T-helper 2 cell (primary cell): ENCODE measurements around the gene PLXND1.
"Not testable (repeated sequence)": the region's sequence is repeated elsewhere in the genome, so short reads cannot be mapped to it uniquely, and the experiment has no call there.

Experiments
- DNase-seq, 5 experiments: peaks; one replicate each; pipeline versions ENCODE4 v3.0.0 to v3.0.0-alpha.2; 2012 to 2022
- total RNA-seq, 2 donors: gene quantifications; one replicate each; lab custom pipeline; 2026; lab: John Stamatoyannopoulos, UW

Gene PLXND1
- total RNA-seq = 4.8 to 36.2 reads per million in 2 donors

DNA sequence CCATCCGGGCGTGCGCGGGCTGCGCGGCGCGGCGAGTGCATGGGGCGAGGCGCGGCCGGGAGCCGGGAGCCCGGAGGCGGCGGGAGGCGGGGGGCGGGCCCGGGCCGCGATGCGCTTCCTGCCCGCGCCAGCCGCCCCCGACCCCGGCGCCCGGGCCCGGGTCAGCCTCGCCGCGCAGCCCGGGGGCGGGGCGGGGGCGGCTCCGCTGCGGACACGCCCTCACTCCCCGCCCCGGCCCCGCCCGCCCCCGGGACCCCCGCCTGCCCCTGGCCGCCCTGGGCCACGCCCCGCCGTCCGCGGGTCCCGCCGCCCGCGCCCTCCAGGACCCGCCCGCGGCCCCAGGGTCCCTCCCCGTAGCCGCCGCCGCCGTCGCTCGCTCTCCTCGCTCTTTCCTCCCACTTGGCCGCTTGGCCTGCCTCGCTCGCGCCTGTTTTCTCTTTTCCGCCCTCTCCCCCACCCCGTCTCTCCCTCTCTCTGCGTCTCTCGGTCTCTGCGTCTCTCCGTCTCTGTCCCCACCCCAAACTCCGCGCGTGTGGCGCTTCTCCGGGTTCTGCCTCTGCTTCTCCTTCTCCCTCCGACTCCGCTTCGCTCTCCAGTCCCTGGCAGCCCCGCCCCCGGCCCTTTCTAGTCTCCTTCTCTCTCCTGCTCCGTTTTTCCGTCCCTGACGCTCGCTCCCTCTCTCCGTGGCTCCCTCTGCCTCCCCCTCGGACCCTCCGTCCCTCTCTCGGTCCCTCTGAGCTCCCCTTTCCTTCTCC is at the start of gene PLXND1:
PLXND1 (minus strand) TSS at position 41 of the 755 bp plus-strand sequence; CDS start at position 4, 37 bp downstream.
- DNase-seq = peak in 4 of 5 experiments; percentile 12 to 46 (median 26)

- DNase-seq = no peak
These were observed 48.8 kb upstream of the PLXND1 start for GRCh38 chr3:129655291-129655700.

DNA sequence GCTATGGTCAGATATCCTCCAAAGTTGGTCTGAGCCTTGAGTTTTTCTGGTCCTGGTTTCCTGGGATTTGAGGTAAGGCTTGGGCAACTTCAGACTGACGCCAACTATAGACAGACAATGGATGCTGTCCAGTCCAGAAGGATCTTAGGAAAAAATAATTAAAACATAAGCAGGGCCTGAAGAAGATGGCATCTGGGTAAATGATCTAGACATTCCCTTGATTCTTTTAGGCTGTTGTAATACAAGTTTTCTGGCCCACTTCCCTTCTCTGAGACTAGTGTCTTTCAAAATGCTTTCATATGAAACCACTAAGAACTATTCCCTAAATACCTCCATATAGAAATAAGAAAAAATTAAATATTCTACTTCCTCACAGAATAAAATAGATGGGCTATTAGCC is 47.7 kb upstream of the PLXND1 start:
- DNase-seq = no peak

DNA sequence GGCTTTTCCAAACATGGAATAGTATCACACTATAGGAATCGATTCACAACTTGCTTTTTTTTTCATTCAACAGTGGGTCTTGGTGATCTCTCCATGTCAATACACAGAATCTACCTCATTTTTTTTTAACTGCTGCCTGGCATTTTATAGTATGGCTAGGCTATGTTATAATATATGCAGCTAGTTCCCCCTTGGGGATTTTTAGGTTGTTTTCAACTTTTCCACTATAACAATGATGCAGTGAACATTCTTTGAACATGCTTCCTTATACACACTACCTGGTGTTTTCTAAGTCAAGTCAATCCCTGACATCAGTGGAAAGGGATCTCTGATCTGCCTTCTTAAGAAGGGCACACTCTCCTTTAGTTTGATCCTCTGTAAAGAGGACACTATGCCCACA is 46.5 kb upstream of the PLXND1 start:
- no peak for DNase-seq

DNA sequence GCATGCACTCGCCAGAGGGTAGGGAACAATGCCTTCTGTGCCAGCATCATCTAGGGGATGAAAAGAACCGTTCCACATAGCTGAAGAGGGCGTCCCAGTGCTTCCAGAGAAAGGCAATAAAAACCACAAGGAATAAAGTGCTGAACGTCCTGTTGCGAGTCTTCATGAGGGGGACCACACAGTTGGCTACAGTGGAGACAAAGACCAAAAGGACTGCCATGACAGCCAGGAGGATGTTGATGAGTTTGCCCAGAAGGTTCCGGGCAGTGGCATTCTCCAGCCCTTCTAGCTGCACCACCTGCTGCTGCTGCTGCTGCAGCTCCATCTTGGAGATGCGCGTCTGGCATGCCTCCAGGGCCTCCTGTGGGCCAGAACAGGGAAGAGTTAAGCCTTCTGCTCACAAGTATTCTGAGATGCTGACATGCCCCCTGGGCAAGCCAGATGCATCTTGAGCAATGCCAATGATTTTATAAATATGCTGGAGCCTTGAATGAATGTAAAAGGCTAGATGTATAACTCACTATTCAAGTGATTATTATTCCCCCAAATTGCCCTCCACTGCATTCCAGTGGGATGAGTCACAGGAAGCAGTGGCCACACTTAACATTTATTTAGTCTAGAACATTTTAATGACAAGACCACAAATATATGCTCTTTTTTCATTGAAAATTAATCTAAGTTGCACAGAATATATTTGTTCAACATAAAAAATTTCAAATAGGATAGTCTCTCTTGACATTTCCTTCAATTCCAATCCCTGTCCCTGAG is 45.1 kb upstream of the PLXND1 start:
- DNase-seq = no peak

GRCh38 chr3:129650256-129650872 is 43.9 kb upstream of the PLXND1 start:
- DNase-seq = peak in 4 of 5 experiments; percentile 9 to 66 (median 20)

GRCh38 chr3:129648391-129648790 is 41.9 kb upstream of the PLXND1 start:
- no peak for DNase-seq

GRCh38 chr3:129645286-129645685 is 38.8 kb upstream of the PLXND1 start:
- DNase-seq = no peak

GRCh38 chr3:129644836-129645235 is 38.4 kb upstream of the PLXND1 start:
- no peak for DNase-seq

- not testable (repeated sequence) for DNase-seq
These were observed 35.2 kb upstream of the PLXND1 start for GRCh38 chr3:129641567-129642260.

- DNase-seq = not testable (repeated sequence)
These were observed 34.5 kb upstream of the PLXND1 start for GRCh38 chr3:129640985-129641384.

DNA sequence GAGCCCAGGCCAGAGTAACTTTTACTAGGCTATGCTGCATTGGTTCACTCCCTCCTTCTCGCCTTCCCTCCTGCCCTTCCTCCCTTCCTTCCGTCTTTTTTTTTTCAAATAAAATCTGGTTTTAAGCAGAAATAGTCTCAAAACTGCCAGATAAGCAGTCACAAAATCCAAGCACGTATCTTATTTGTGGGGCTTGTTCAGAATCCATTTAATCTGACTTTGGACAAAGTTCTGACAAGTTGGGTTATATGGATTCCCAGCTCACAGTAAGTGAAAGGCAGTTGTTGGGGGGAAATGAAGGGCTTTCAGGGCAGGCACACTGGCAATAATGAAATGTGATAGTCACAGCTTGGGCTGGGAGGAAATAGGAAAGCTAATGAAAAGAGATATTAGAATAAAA is 32.0 kb upstream of the PLXND1 start:
- no peak for DNase-seq

DNA sequence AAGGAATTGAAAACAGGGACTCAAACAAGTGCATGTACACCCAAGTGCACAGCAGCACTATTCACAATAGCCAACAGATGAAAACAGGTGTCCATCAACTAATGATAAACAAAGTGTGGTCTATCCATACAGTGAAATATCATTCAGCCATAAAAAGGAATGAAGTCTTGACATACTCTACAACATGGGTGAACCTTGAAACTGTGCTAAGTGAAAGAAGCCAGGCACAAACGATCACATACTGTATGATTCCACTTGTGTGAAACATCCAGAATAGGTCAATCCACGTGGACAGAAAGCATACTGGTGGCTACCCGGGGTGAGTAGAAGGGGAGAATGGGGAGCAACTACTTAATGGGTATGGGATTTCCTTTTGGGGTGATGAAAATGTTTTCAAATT is 29.6 kb upstream of the PLXND1 start:
- DNase-seq = no peak

DNA sequence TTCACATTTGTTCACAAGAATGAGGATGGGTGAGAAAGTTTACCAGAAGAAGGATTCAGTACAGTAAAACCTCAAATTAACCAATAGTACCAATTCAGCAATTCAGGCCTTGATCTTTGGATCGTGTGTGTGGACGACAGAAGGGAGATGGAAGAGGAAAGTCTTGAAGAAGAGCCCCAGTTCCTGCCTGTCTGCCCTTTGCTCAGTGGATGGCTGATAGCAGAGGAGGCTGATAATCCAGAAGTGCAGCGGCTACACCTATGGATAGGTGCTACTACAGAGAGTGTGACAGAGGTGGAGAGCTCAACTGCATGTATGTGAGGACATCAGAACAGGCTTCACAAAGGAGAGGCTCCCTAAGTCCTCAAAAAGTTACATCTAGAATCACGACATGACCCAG is 29.2 kb upstream of the PLXND1 start:
- DNase-seq = no peak

DNA sequence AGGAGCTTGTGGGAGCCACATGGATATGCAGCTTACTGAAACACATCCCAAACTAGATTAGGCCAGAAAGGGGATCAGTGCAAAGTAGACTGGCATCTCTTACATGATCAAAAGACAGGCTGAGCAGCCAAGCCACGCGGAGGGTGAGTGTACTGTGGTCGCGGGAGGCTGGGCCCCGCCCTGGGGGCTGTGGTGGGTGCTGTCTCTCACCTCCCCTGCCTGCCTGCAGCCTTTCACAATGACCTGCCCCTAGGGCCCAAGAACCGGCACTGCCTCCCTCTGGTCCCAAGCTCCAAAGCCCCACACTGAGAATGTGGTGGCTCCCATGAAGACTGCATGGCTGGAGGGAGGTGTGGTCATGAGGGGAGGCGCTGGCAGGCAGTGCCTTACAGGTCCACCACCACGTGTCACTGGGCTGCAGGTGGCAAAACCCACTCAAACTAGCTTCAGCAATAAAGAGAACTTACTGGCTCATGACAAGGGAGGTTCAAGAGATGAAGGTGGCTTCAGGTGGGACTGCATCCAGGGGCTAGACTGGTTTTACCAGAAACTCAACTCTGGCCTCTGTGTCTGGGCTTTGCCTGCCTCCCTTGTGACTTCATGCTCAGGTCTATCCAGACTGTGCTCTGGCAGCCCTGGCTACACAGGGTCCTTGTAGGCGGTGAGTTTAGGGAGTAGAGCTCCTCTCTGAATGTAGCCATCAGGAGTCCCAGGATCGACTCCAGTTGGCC is 27.4 kb upstream of the PLXND1 start:
- peak in 1 of 5 experiments; percentile 19 for DNase-seq

DNA sequence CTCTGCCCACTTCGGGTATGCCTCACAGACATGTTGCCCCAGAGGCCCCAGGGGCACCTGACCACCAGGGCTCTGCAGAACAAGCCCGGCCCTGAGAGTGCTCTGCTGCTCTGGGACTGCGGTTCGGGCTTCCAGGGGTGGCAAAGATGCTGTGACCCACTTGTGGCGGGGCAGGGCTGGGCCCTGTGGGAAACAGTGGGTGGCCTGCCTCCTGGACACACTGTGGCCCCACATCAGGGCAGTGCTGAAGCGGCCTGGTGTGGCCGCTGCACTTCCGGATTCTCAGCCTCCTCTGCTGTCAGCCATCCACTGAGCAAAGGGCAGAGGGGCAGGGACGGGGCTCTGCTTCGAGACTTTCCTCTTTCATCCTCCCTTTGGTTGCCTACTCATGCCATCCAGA is 26.5 kb upstream of the PLXND1 start:
- DNase-seq = no peak

DNA sequence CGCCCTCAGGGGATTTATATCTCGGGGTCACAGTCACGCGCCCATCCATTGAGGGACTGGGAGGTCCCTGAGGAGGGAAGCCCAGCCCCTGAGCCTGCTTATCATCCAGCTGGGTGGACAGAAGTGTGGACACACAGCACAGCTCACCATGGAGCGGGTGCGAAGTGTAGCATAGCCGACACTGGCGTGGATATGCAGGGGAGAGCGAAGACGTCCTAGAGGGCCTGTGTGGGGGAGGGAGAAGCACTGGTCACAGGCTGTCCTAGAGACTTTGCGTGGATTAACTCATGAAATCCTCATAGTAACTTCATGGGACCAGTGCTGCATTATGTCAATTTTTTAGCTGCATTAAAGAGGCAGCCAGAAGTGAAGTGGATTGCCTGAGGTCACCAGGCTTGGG is 26.1 kb upstream of the PLXND1 start:
- no peak for DNase-seq

- DNase-seq = no peak
These were observed 25.6 kb upstream of the PLXND1 start for GRCh38 chr3:129632056-129632455.

GRCh38 chr3:129629011-129629410 is 22.5 kb upstream of the PLXND1 start:
- DNase-seq = no peak

DNA sequence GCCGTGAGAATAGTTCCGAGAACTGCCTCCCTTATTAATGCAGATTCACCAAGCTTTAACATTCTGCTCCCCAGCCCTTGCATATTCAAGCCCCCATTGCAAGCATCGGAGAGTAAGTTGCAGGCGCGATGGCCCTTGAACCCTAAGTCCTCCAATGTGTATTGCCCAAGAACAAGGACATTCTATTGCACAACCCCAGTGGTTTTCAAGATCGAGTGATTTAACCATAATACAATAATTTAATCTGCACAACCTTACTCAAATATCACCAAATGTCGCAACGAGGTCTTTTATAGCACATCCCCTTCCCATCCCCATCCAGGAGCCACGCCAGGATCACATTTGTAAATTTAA is 21.7 kb upstream of the PLXND1 start:
- DNase-seq = no peak

- DNase-seq = peak in 4 of 5 experiments; percentile 33 to 73 (median 42)
These were observed 21.1 kb upstream of the PLXND1 start for GRCh38 chr3:129627350-129628168.
